GM12865 (cell line): ENCODE data around the gene SLC35F5.
"Not testable (repeated sequence)": the region's sequence is repeated elsewhere in the genome, so short reads cannot be mapped to it uniquely, and the experiment has no call there.

Experiments used
- DNase-seq: peaks from one replicate; pipeline ENCODE4 v3.0.0; 2010; ENCODE audit warnings: low read depth
- H3K4me3 ChIP-seq: 2 replicates; pipeline ENCODE4 v1.5.1; 2011; ENCODE audit warnings: mild to moderate bottlenecking, low read depth, low read length, control low read depth
- TF ChIP-seq, protein P1 (sequence below): IDR thresholded peaks from 2 replicates; pipeline ENCODE4 v1.5.1; 2011; ENCODE audit warnings: low read length, control low read depth, low read depth, inconsistent platforms; ENCODE audit not compliant: insufficient read depth; ENCODE audit errors: missing control alignments

The SLC35F5 gene

DNA sequence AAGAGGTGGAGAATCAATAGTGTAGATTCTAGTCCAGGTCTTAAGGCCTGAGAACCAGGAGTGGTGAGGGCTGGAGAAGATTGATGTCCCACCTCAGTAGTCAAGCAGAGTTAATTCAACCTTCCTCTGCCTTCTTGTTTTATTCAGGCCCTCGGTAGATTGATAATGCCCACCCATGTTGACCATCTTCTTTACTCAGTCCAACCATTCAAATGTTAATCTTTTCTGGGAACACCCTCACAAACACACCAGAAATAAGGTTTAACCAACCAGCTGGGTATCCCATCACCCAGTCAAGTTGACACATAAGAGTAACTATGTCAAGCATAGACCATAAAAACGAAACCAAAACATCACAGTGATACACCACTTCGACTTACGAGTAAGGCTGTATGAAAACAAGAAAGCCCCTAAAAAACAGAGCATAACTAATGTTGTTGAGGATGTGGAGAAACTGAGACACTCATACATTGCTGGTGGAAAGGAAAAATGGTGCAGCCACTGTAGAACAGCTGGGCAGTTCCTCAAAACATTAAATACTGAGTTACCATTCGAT, 57.5 kb downstream of the SLC35F5 start:
- TF ChIP-seq, protein P1, sequence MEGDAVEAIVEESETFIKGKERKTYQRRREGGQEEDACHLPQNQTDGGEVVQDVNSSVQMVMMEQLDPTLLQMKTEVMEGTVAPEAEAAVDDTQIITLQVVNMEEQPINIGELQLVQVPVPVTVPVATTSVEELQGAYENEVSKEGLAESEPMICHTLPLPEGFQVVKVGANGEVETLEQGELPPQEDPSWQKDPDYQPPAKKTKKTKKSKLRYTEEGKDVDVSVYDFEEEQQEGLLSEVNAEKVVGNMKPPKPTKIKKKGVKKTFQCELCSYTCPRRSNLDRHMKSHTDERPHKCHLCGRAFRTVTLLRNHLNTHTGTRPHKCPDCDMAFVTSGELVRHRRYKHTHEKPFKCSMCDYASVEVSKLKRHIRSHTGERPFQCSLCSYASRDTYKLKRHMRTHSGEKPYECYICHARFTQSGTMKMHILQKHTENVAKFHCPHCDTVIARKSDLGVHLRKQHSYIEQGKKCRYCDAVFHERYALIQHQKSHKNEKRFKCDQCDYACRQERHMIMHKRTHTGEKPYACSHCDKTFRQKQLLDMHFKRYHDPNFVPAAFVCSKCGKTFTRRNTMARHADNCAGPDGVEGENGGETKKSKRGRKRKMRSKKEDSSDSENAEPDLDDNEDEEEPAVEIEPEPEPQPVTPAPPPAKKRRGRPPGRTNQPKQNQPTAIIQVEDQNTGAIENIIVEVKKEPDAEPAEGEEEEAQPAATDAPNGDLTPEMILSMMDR: no peak
- DNase-seq: peak; percentile 79
- peak overlapping the region; percentile 35 for H3K4me3 ChIP-seq

DNA sequence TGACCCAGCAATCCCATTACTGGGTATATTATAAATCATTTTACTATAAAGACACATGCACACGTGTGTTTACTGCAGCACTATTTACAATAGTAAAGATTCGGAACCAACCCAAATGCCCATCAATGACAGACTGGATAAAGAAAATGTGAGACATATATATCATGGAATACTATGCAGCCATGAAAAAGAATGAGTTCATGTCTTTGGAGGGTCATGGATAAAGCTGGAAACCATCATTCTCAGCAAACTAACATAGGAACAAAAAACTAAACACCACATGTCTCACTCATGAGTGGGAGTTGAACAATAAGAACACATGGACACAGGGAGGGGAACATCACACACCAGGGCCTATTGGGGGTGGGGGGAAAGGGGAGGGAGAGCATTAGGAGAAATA, 58.2 kb downstream of the SLC35F5 start:
- not testable (repeated sequence) for DNase-seq, H3K4me3 ChIP-seq

DNA sequence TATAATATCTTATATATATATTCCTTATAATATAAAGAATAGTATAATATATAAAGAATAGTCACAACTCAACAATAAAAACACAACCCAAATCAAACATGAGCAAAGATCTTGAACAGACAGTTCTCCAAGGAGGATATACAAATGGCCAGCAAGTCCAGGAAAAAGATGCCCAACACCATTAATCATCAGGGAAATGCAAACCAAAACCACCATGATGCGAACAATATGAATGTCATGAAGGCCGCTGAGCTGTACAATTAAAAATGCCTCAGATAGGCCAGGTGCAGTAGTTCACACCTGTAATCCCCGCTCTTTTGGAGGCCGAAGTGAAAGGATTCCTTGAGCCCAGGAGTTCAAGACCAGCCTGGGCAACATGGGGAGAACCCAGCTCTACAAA, 58.9 kb downstream of the SLC35F5 start:
- DNase-seq: no peak
- H3K4me3 ChIP-seq: no peak overlapping the region
- TF ChIP-seq, protein P1: no peak

DNA sequence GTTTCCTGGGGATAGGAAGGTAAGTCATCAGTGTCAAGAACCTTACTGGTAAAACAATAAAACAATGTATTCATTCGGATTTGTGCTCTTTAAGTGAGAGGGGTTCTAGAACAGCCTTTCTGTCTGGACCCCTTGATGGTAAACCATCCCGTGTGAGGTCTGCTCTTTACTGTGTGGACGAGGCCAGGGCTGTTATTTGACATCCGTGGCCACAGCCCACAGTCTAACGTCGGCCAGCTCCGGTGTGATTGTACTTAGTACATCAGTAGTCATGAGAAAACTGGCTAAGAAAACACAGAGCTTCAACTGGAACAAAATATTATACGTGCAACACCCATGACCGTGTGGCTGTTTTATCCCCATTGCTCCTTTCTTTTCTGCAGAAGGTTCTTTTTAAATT, 62.0 kb downstream of the SLC35F5 start:
- H3K4me3 ChIP-seq: no peak overlapping the region
- DNase-seq: peak; percentile 24
- TF ChIP-seq, protein P1: no peak

DNA sequence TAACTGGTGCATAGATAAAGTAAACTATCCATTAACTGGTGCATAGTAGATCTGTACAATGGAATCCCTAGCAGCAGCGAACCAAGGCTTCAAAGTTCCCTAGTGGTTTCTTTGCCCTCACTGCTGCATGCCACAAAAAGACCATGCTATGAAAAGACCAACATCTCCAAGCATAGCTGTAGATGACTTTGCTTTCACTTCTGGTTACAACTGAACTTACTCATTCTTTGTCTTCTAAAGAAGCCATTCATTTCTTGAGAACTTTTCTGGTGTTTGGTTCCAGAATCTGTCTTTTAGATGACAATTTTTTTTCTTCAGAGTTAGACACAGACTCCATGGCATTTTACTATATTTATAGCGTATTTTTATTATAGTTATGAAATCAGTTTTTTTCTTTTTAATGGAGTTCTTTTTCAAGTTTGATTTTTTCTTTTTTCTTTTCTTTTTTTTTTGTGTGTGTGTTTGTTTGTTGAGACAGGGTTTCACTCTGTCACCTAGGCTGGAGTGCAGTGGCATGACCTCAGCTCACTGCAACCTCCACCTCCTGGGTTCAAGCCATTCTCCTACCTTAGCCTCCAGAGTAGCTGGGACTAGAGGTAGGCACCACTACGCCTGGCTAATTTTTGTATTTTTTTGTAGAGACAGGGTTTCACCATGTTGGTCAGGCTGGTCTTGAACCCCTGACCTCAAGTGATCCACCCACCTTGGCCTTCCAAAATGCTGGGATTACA, 63.6 kb downstream of the SLC35F5 start:
- DNase-seq: peak; percentile 85
- TF ChIP-seq, protein P1: no peak
- peak overlapping the region; percentile 29; the same call in 1 of the 2 replicates for H3K4me3 ChIP-seq

DNA sequence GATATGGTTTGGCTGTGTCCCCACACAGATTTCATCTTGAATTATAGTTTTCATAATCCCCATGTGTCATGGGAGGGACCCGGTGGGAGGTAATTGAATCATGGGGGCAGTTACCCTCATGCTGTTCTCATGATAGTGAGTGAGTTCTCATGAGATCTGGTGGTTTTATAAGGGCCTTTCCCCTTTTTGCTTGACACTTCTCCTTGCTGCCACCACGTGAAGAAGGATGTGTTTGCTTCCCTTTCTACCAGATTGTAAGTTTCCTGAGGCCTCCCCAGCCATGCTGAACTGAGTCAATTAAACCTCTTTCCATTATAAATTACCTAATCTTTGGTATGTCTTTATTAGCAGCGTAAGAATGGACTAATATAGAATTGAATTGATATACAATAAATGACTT, 65.6 kb downstream of the SLC35F5 start:
- DNase-seq: peak; percentile 8

DNA sequence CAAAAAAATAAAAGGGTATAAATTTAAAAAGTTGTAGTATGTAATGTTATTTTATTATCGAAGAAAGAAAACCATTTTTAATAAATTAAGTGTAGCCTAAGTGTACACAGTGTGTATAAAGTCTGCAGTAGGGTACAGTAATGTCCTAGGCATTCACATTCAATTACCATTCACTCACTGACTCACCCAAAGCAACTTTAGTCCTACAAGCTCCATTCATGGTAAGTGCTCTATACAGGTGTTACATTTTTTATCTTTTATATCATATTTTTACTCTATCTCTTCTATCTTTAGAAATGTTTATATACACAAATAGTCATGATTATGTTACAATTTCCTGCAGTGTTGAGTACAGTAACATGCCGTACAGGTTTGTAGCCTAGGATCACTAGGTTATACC, 69.9 kb downstream of the SLC35F5 start:
- no peak for DNase-seq
- TF ChIP-seq, protein P1: no peak
- H3K4me3 ChIP-seq: no peak overlapping the region

More for the DNA sequence above, 65.6 kb downstream of the SLC35F5 start:
- not testable (repeated sequence) for H3K4me3 ChIP-seq

DNA sequence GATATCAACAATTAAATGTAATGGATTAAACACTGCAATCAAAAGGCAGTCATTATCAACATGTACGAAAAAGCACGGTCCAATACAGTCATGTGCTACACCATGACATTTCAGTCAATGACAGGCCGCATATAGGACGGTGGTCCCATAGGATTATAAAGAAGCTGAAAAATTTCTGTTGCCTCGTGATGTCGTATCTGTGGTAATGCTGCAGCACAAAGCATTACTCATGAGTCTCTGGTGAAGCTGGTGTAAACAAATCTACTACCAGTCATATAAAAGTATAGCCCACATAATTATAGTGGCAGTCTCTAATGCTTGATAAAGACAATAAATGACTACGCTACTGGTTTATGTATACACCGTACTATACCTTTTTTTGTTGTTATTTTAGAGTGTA, 71.0 kb downstream of the SLC35F5 start:
- DNase-seq: no peak
- no peak overlapping the region for H3K4me3 ChIP-seq
- TF ChIP-seq, protein P1: no peak
